Caco-2 (cell line): ENCODE measurements around the gene BCAS3. TPM values are rescaled to one million over a fixed set of nuclear protein-coding genes. Genes with fewer than 3 reads are reported as not detected.

ENCODE experiments used
- BruUV-seq: library from RNA; stranded (reverse); fragments of 400-500 nt; replicated peaks from 2 replicates; lab custom pipeline; 2021; lab: Mats Ljungman, UMichigan
- CTCF ChIA-PET: fragments of 300-600 bp; sonication (Branson Sonifier 250); formaldehyde crosslinking; loops from one replicate; lab custom pipeline; 2022; ENCODE audit warnings: antibody characterized with exemption; lab: Charles Lee
- POLR2A ChIA-PET: fragments of 300-600 bp; sonication (Branson Sonifier 250); formaldehyde crosslinking; loops from one replicate; lab custom pipeline; 2022; ENCODE audit warnings: antibody characterized with exemption; lab: Charles Lee
- DNase-seq, 2 experiments: peaks; one replicate each; pipeline versions ENCODE4 v3.0.0 to v3.0.0-alpha.2; 2020 to 2022
- H3K27me3 ChIP-seq: replicated peaks from 2 replicates; pipeline ENCODE4 v1.6.0; 2011; ENCODE audit warnings: low read length; ENCODE audit not compliant: control insufficient read depth, insufficient read depth
- H3K36me3 ChIP-seq: 2 replicates; pipeline ENCODE4 v1.5.1; 2011; ENCODE audit warnings: low read length; ENCODE audit not compliant: control insufficient read depth, insufficient read depth
- H3K4me1 ChIP-seq: fragments of 250-450 bp; sonication (Bioruptor Pico); 2 replicates; pipeline ENCODE4 v1.5.1; 2020; ENCODE audit warnings: mild to moderate bottlenecking
- H3K4me3 ChIP-seq: 2 replicates; pipeline ENCODE4 v1.5.1; 2011; ENCODE audit warnings: low read depth, mild to moderate bottlenecking, control low read depth, low read length
- H3K9me3 ChIP-seq: fragments of 250-450 bp; sonication (Bioruptor Pico); 2 replicates; pipeline ENCODE4 v1.5.1; 2020; ENCODE audit warnings: mild to moderate bottlenecking, moderate library complexity
- H3K27ac Mint-ChIP-seq: one replicate; pipeline ENCODE4 v1.8.0; 2022; ENCODE audit warnings: mixed read lengths; ENCODE audit not compliant: unreplicated experiment
- H3K27me3 Mint-ChIP-seq: one replicate; pipeline ENCODE4 v1.8.0; 2022; ENCODE audit warnings: mixed read lengths; ENCODE audit not compliant: insufficient read depth, unreplicated experiment
- H3K36me3 Mint-ChIP-seq: one replicate; pipeline ENCODE4 v1.8.0; 2022; ENCODE audit warnings: mild to moderate bottlenecking, mixed read lengths; ENCODE audit not compliant: insufficient read depth, unreplicated experiment
- H3K4me1 Mint-ChIP-seq: one replicate; pipeline ENCODE4 v1.8.0; 2022; ENCODE audit warnings: low read depth, mixed read lengths; ENCODE audit not compliant: unreplicated experiment
- H3K4me3 Mint-ChIP-seq: one replicate; pipeline ENCODE4 v1.8.0; 2022; ENCODE audit warnings: mild to moderate bottlenecking, moderate library complexity, mixed read lengths; ENCODE audit not compliant: unreplicated experiment
- H3K9me3 Mint-ChIP-seq: one replicate; pipeline ENCODE4 v1.8.0; 2022; ENCODE audit warnings: mixed read lengths; ENCODE audit not compliant: unreplicated experiment
- intact Hi-C: fragments of 100-400 bp; cut with micrococcal nuclease; formaldehyde crosslinking; loops from one replicate; pipeline ENCODE4 v1.10.0; 2022; ENCODE audit not compliant: unreplicated experiment
- total RNA-seq: library from RNA; stranded (reverse); gene quantifications from 2 replicates; pipeline ENCODE4 v1.2.3, GENCODE V29; 2022
- TF ChIP-seq, protein P1 (sequence below), 2 experiments: fragments of 200-600 bp in 1 of 2; IDR thresholded peaks; 1 replicate in 1 of 2; 2 replicates in 1 of 2; pipeline versions ENCODE4 v1.5.1 to v1.8.0; 2011 to 2022; ENCODE audit warnings: antibody characterized with exemption in 1 of 2, control low read depth in 1 of 2, inconsistent platforms in 1 of 2, low read depth in 1 of 2, low read length in 1 of 2, mild to moderate bottlenecking in 1 of 2, moderate library complexity in 1 of 2; ENCODE audit not compliant: insufficient read depth in 1 of 2, severe bottlenecking in 1 of 2, unreplicated experiment in 1 of 2

BCAS3 gene
- total RNA-seq, 1 experiment from 2014 or later = 44.1 TPM

DNA sequence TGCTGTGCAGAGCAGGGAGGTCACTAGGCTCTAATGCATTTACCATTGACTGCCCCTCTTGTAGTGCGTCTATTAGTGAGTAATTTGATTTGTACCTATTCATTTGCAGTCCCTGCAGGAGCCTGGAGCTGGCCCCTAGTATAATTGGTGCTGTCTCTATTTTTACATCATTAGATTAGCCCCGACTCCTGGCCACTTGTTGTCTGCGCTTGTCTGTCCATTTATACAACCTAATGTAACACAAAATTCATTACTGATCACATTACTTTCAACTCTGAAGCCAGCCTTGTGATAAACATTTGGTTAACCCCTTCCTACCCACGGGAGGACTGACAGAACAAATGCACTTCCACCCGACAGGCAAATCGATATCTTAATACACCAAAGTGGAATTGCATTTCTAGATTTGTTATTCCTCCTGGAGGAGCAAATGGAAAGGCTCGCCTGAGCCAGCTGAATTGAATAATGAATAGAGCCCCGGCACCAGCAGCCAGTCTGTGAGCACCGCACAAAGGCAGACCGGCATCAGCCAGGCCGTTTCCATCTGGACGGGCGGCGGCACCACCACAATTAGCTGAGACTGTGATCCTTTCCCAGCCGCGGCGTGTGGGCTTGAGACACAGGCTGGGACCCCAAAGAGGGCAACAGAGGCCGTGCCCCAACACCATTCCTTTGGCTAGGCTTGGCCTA is 703.3 kb downstream of the BCAS3 start:
- ChIA-PET POLR2A (no interaction called here), CTCF (no interaction called here)
- Mint-ChIP-seq H3K4me1 (no peaks in the 10 kb centered on the region), H3K36me3 (peaks cover 8% of the 10 kb centered on the region), H3K4me3 (no peak overlapping the region), H3K9me3 (no peaks in the 10 kb centered on the region), H3K27ac (no peak overlapping the region), H3K27me3 (no peaks in the 10 kb centered on the region)
- TF ChIP-seq, protein P1, sequence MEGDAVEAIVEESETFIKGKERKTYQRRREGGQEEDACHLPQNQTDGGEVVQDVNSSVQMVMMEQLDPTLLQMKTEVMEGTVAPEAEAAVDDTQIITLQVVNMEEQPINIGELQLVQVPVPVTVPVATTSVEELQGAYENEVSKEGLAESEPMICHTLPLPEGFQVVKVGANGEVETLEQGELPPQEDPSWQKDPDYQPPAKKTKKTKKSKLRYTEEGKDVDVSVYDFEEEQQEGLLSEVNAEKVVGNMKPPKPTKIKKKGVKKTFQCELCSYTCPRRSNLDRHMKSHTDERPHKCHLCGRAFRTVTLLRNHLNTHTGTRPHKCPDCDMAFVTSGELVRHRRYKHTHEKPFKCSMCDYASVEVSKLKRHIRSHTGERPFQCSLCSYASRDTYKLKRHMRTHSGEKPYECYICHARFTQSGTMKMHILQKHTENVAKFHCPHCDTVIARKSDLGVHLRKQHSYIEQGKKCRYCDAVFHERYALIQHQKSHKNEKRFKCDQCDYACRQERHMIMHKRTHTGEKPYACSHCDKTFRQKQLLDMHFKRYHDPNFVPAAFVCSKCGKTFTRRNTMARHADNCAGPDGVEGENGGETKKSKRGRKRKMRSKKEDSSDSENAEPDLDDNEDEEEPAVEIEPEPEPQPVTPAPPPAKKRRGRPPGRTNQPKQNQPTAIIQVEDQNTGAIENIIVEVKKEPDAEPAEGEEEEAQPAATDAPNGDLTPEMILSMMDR (IDR thresholded peaks at IDR 0.05; ENCODE audit: insufficient read depth in 1 of 2, low read depth in 1 of 2, low read length in 1 of 2, severe bottlenecking in 1 of 2, unreplicated experiment in 1 of 2) = no peak
- H3K4me1 ChIP-seq = no peaks in the 10 kb centered on the region
- H3K4me3 ChIP-seq = no peak overlapping the region
- no peaks in the 10 kb centered on the region for H3K9me3 ChIP-seq
- no peaks in the 10 kb centered on the region for H3K27me3 ChIP-seq
- no peak for DNase-seq
- no peaks in the 10 kb centered on the region for H3K36me3 ChIP-seq
- intact Hi-C loops = no loop called here
- no TSS peak for BruUV-seq

DNA sequence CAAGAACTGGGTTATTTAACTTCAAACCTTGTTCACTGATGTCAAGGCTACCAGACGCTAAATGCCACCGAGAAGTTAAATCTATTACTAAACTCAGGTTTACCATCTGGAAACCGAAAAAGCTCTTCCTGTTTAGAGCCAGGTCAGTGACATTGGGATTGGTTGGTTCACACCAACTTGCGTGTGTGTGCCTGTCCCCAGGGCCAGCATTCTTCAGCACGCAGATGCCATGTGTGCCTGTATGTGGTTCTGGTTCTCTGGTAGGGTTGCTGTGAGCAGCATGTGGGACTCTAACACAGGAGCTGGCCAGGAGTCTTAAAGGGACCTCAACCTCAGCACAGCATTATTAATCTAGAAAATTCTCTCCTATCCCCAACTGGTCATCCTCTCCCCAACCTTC is 703.9 kb downstream of the BCAS3 start:
- intact Hi-C loops = no loop called here
- no TSS peak for BruUV-seq
- H3K36me3 ChIP-seq = no peaks in the 10 kb centered on the region
- no peak overlapping the region for H3K4me3 Mint-ChIP-seq
- TF ChIP-seq, protein P1 (IDR thresholded peaks at IDR 0.05; ENCODE audit: insufficient read depth in 1 of 2, low read depth in 1 of 2, low read length in 1 of 2, severe bottlenecking in 1 of 2, unreplicated experiment in 1 of 2) = no peak
- no peaks in the 10 kb centered on the region for H3K9me3 Mint-ChIP-seq
- H3K27ac Mint-ChIP-seq = no peak overlapping the region
- CTCF ChIA-PET = no interaction called here
- no peaks in the 10 kb centered on the region for H3K27me3 ChIP-seq
- DNase-seq = no peak
- no peaks in the 10 kb centered on the region for H3K4me1 Mint-ChIP-seq
- POLR2A ChIA-PET = no interaction called here
- H3K9me3 ChIP-seq = no peaks in the 10 kb centered on the region
- no peaks in the 10 kb centered on the region for H3K27me3 Mint-ChIP-seq
- H3K4me3 ChIP-seq = no peak overlapping the region
- H3K36me3 Mint-ChIP-seq = peaks cover 8% of the 10 kb centered on the region
- no peaks in the 10 kb centered on the region for H3K4me1 ChIP-seq

DNA sequence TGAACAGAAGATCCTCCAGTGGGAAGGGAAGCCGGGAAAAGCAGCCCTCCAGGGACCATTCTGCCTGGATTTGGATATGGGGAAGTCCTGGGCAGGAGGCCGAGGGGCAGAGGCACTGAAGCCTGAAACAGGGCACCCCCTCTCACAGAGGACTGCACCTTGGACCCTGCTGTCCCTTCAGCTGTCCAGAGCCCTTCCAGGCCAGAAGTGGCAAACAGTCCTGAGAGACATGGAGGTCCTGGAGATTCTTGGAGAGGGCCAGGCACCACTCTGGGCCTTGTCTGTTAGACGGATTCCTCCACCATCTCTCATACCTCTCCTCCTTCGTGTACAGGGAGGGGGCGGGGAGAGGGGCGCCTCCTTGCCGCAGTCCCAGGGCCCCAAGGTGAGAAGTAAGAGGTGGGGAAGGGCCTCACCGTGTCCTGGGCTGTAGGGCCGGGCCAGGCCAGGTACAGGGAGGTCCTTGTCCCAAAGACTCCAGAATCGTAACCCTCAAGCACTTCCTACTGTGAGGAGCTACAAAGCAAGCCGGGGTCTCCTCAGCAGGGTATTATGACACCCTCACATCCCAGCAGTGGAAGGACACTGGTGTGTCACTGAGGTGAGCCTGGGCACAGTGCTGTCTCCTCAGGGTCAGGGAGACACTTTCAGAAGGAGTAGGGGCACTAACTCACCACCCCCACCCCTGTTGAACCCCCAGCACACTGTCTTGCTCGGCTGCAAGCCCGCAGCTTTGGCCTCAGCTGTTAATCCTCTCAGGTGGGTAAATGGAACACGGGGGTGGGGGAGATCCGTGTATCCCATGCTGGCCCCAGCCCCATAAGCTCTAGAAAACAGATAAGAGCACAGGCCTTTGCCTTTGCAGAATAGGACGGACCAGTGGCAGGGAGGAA is 705.4 kb downstream of the BCAS3 start:
- no peaks in the 10 kb centered on the region for H3K36me3 ChIP-seq
- Mint-ChIP-seq H3K36me3 (peaks cover 8% of the 10 kb centered on the region), H3K4me3 (no peak overlapping the region), H3K9me3 (no peaks in the 10 kb centered on the region), H3K27me3 (no peaks in the 10 kb centered on the region), H3K4me1 (no peaks in the 10 kb centered on the region), H3K27ac (no peak overlapping the region)
- ChIA-PET CTCF (no interaction called here), POLR2A (no interaction called here)
- intact Hi-C loops = no loop called here
- no peak overlapping the region for H3K4me3 ChIP-seq
- BruUV-seq = no TSS peak
- DNase-seq = no peak
- H3K27me3 ChIP-seq = no peaks in the 10 kb centered on the region
- TF ChIP-seq, protein P1 (IDR thresholded peaks at IDR 0.05; ENCODE audit: insufficient read depth in 1 of 2, low read depth in 1 of 2, low read length in 1 of 2, severe bottlenecking in 1 of 2, unreplicated experiment in 1 of 2) = no peak
- H3K4me1 ChIP-seq = no peaks in the 10 kb centered on the region
- no peaks in the 10 kb centered on the region for H3K9me3 ChIP-seq
